GM23338 (cell line): ENCODE data around the gene MYO1E.
A peak's percentile ranks its signal among the peaks of the same experiment; 100 is the strongest.

Experiments used
- CREB1 ChIP-seq: fragments of 250-450 bp; sonication (Bioruptor Pico); IDR thresholded peaks from 2 replicates; pipeline ENCODE4 v1.5.0; 2020; ENCODE audit warnings: low read depth, mild to moderate bottlenecking, moderate library complexity
- CTCF ChIP-seq, 2 experiments: fragments of 200-600 bp in 1 of 2; sonication (generic) in 1 of 2; conservative IDR thresholded peaks; 2 replicates each; pipeline versions ENCODE4 v1.5.1 to v1.6.1; 2016 to 2017; ENCODE audit warnings: antibody characterized with exemption in 2 of 2, low read depth in 2 of 2, mild to moderate bottlenecking in 2 of 2, moderate library complexity in 1 of 2
- JUNB ChIP-seq: IDR thresholded peaks from one replicate; pipeline ENCODE4 v1.6.1; 2016; ENCODE audit warnings: antibody characterized with exemption; ENCODE audit not compliant: unreplicated experiment
- REST ChIP-seq: IDR thresholded peaks from one replicate; pipeline ENCODE4 v1.6.1; 2018; ENCODE audit warnings: antibody characterized with exemption; ENCODE audit not compliant: unreplicated experiment
- STAT1 ChIP-seq: IDR thresholded peaks from one replicate; pipeline ENCODE4 v1.6.1; 2016; ENCODE audit warnings: antibody characterized with exemption; ENCODE audit not compliant: unreplicated experiment

- 0 out of 2 replicates have a peak, but pooled peaks have one; percentile 32 for TF ChIP-seq CREB1 (CRISPR knock-in tag)
- TF ChIP-seq REST = peak; percentile 74
- peak; percentile 68 to 71 for TF ChIP-seq CTCF (conservative IDR thresholded peaks at IDR 0.05; ENCODE audit: low read depth in 2 of 2)
- no peak for TF ChIP-seq STAT1
- TF ChIP-seq JUNB = no peak
These were observed 48.4 kb upstream of the MYO1E start for GRCh38 chr15:59420986-59421618.
